A673 (cell line): ENCODE results near the gene ZFAND2A. TPM values are rescaled to one million over a fixed set of nuclear protein-coding genes. Genes with fewer than 3 reads are reported as not detected.

Experiments
- BruUV-seq: library from RNA; stranded (reverse); fragments of 400-500 nt; replicated peaks from 2 replicates; lab custom pipeline; 2021; lab: Mats Ljungman, UMichigan
- CTCF ChIA-PET: fragments of 300-600 bp; sonication (Branson Sonifier 250); formaldehyde crosslinking; loops from one replicate; lab custom pipeline; 2022; ENCODE audit warnings: antibody characterized with exemption; lab: Charles Lee
- POLR2A ChIA-PET: fragments of 300-600 bp; sonication (Branson Sonifier 250); formaldehyde crosslinking; loops from one replicate; lab custom pipeline; 2022; ENCODE audit warnings: antibody characterized with exemption; ENCODE audit not compliant: low non-redundant PET; lab: Charles Lee
- DNase-seq: peaks from one replicate; pipeline ENCODE4 v3.0.0-alpha.2; 2015; ENCODE audit warnings: low spot score
- H3K27ac ChIP-seq: fragments of 200-600 bp; sonication (generic); 2 replicates; pipeline ENCODE4 v1.5.1; 2016; ENCODE audit warnings: mixed run types, low read depth, mild to moderate bottlenecking, mixed read lengths, antibody characterized with exemption, low read length; ENCODE audit not compliant: poor library complexity, severe bottlenecking
- H3K27me3 ChIP-seq: fragments of 200-600 bp; sonication (generic); replicated peaks from 2 replicates; pipeline ENCODE4 v1.6.1; 2017; ENCODE audit warnings: mixed run types, low read depth, mild to moderate bottlenecking, mixed read lengths, antibody characterized with exemption, low read length; ENCODE audit not compliant: insufficient read depth, poor library complexity
- H3K36me3 ChIP-seq: fragments of 200-600 bp; sonication (generic); 2 replicates; pipeline ENCODE4 v1.6.1; 2016; ENCODE audit warnings: mixed run types, mild to moderate bottlenecking, mixed read lengths, antibody characterized with exemption, low read length; ENCODE audit not compliant: insufficient read depth, poor library complexity, severe bottlenecking
- H3K4me1 ChIP-seq: fragments of 200-600 bp; sonication (generic); 2 replicates; pipeline ENCODE4 v1.6.1; 2017; ENCODE audit warnings: mixed run types, mild to moderate bottlenecking, mixed read lengths, antibody characterized with exemption, low read length; ENCODE audit not compliant: insufficient read depth, poor library complexity, severe bottlenecking
- H3K4me3 ChIP-seq: fragments of 200-600 bp; sonication (generic); 2 replicates; pipeline ENCODE4 v1.5.1; 2016; ENCODE audit warnings: low read depth, mixed run types, mild to moderate bottlenecking, mixed read lengths, low read length; ENCODE audit not compliant: poor library complexity, severe bottlenecking
- H3K9me3 ChIP-seq: fragments of 200-600 bp; sonication (generic); 2 replicates; pipeline ENCODE4 v1.6.1; 2016; ENCODE audit warnings: mixed run types, low read depth, mild to moderate bottlenecking, mixed read lengths, antibody characterized with exemption, low read length; ENCODE audit not compliant: poor library complexity, severe bottlenecking
- CTCF ChIP-seq: fragments of 300-800, 200-600 bp; sonication (generic); conservative IDR thresholded peaks from 2 replicates; pipeline ENCODE4 v1.5.1; 2017; ENCODE audit warnings: low read depth, mild to moderate bottlenecking, antibody characterized with exemption, low read length, moderate library complexity, mixed read lengths
- EZH2 ChIP-seq: fragments of 200-600 bp; sonication (generic); IDR thresholded peaks from 2 replicates; pipeline ENCODE4 v1.6.1; 2017; ENCODE audit warnings: borderline replicate concordance, low read depth, mild to moderate bottlenecking, mixed read lengths, antibody characterized with exemption, low read length; ENCODE audit not compliant: poor library complexity, severe bottlenecking
- intact Hi-C: fragments of 100-400 bp; cut with micrococcal nuclease; formaldehyde crosslinking; loops from one replicate; pipeline ENCODE4 v1.10.0; 2022; ENCODE audit not compliant: unreplicated experiment
- total RNA-seq: library from RNA; stranded (reverse); gene quantifications from 2 replicates; pipeline ENCODE4 v1.2.3, GENCODE V29; 2021

Gene ZFAND2A
- total RNA-seq, 1 experiment from 2014 or later, result 27.4 TPM

- Histone ChIP-seq H3K9me3 (no peaks in the 10 kb centered on the region), H3K27ac (no peak overlapping the region), H3K4me3 (no peak overlapping the region), H3K4me1 (no peaks in the 10 kb centered on the region), H3K36me3 (no peaks in the 10 kb centered on the region), H3K27me3 (no peaks in the 10 kb centered on the region)
- CTCF ChIA-PET, result no interaction called here
- TF ChIP-seq CTCF (no peak), EZH2 (no peak)
- no peak for DNase-seq
- POLR2A ChIA-PET, result no interaction called here
- intact Hi-C loops, result no loop called here
- no TSS peak for BruUV-seq
These were observed 47.9 kb downstream of the ZFAND2A start for GRCh38 chr7:1112109-1112508.

GRCh38 chr7:1111156-1111555 lies 48.8 kb downstream of the ZFAND2A start:
- Histone ChIP-seq H3K4me1 (no peaks in the 10 kb centered on the region), H3K36me3 (no peaks in the 10 kb centered on the region), H3K27ac (no peak overlapping the region), H3K9me3 (no peaks in the 10 kb centered on the region), H3K27me3 (no peaks in the 10 kb centered on the region), H3K4me3 (no peak overlapping the region)
- no TSS peak for BruUV-seq
- ChIA-PET POLR2A (no interaction called here), CTCF (no interaction called here)
- no peak for TF ChIP-seq EZH2
- TF ChIP-seq CTCF, result no peak
- DNase-seq, result no peak
- intact Hi-C loops, result no loop called here

- Histone ChIP-seq H3K4me3 (no peak overlapping the region), H3K27me3 (no peaks in the 10 kb centered on the region), H3K4me1 (no peaks in the 10 kb centered on the region), H3K9me3 (no peaks in the 10 kb centered on the region), H3K36me3 (no peaks in the 10 kb centered on the region), H3K27ac (no peak overlapping the region)
- CTCF ChIA-PET, result no interaction called here
- DNase-seq, result no peak
- POLR2A ChIA-PET, result no interaction called here
- no TSS peak for BruUV-seq
- intact Hi-C loops, result no loop called here
- TF ChIP-seq CTCF (no peak), EZH2 (no peak)
These were observed 49.6 kb downstream of the ZFAND2A start for GRCh38 chr7:1110358-1110757.
